ENCODE measurements around the gene RBPJL. TPM values are rescaled to one million over a fixed set of nuclear protein-coding genes. Genes with fewer than 3 reads are reported as not detected.

The RBPJL gene
- total and polyA plus RNA-seq, 7 donors, result 0.04 to 0.22 (median 0.04) TPM; not detected in 4

- intact Hi-C loops (cut with DNase I), result loop anchor here (5.0 to 10.0 kb wide), 2 partner anchors 197 to 249 kb away; no protein-coding TSS in a partner anchor
Observed at GRCh38 chr20:45294003-45294368, 12.7 kb upstream of the RBPJL start.

GRCh38 chr20:45294659-45295058 lies 12.0 kb upstream of the RBPJL start:
- WGBS, 3 donors, result 93 to 95% (median 94%) methylated on average over 1 of the region's 1 CpG
- H3K27me3 ChIP-seq (ENCODE audit: insufficient read depth in 3 of 3, low read length in 2 of 3), result peaks cover 0 to 31% (median 11%) of the 10 kb centered on the region in 3 donors
- peaks cover 8% of the 10 kb centered on the region for H3K4me1 ChIP-seq
- no peak overlapping the region for H3K4me3 ChIP-seq
- ATAC-seq (no peak), DNase-seq (no peak)
- TF ChIP-seq CTCF (IDR thresholded peaks at IDR 0.05), result no peak
- intact Hi-C loops (cut with DNase I), result loop anchor here (5.0 to 10.0 kb wide), 2 partner anchors 197 to 250 kb away; no protein-coding TSS in a partner anchor
- no peaks in the 10 kb centered on the region for H3K9me3 ChIP-seq
- H3K27ac ChIP-seq, result no peak overlapping the region
- H3K36me3 ChIP-seq (ENCODE audit: insufficient read depth in 1 of 2, low read depth in 1 of 2), result no peaks in the 10 kb centered on the region

More at GRCh38 chr20:45294003-45294368, 12.7 kb upstream of the RBPJL start:
- Histone ChIP-seq H3K36me3 (ENCODE audit: insufficient read depth in 1 of 2, low read depth in 1 of 2) (no peaks in the 10 kb centered on the region), H3K9me3 (no peaks in the 10 kb centered on the region), H3K4me3 (peak overlapping the region; percentile 62), H3K4me1 (peaks cover 8% of the 10 kb centered on the region), H3K27me3 (ENCODE audit: insufficient read depth in 3 of 3, low read length in 2 of 3) (peaks cover 0 to 31% (median 11%) of the 10 kb centered on the region in 3 donors), H3K27ac (no peak overlapping the region)
- WGBS, 3 donors, result 58 to 66% (median 61%) methylated on average over 5 of the region's 5 CpGs
- TF ChIP-seq CTCF (IDR thresholded peaks at IDR 0.05), result no peak
- no peak for ATAC-seq
- DNase-seq, result no peak

GRCh38 chr20:45297786-45298497 lies 8.7 kb upstream of the RBPJL start:
- DNase-seq (no peak), ATAC-seq (no peak)
- Histone ChIP-seq H3K36me3 (ENCODE audit: insufficient read depth in 1 of 2, low read depth in 1 of 2) (no peaks in the 10 kb centered on the region), H3K4me1 (peaks cover 6% of the 10 kb centered on the region), H3K27me3 (ENCODE audit: insufficient read depth in 3 of 3, low read length in 2 of 3) (peaks cover 0 to 32% (median 10%) of the 10 kb centered on the region in 3 donors), H3K27ac (no peak overlapping the region), H3K4me3 (no peak overlapping the region), H3K9me3 (no peaks in the 10 kb centered on the region)
- WGBS, 3 donors, result 89 to 91% (median 91%) methylated on average over 46 to 52 of the region's 52 CpGs
- no peak for TF ChIP-seq CTCF (IDR thresholded peaks at IDR 0.05)
- intact Hi-C loops (cut with DNase I), result loop anchor here in 1 of 2 donors (10.0 kb wide), 1 partner anchor 253 kb away; no protein-coding TSS in a partner anchor

GRCh38 chr20:45299786-45300185 lies 6.9 kb upstream of the RBPJL start:
- Histone ChIP-seq H3K36me3 (ENCODE audit: insufficient read depth in 1 of 2, low read depth in 1 of 2) (no peaks in the 10 kb centered on the region), H3K9me3 (no peaks in the 10 kb centered on the region), H3K4me3 (no peak overlapping the region), H3K27me3 (ENCODE audit: insufficient read depth in 3 of 3, low read length in 2 of 3) (peaks cover 0 to 28% (median 0%) of the 10 kb centered on the region in 3 donors), H3K4me1 (no peaks in the 10 kb centered on the region), H3K27ac (no peak overlapping the region)
- TF ChIP-seq CTCF (IDR thresholded peaks at IDR 0.05), result no peak
- no peak for DNase-seq
- ATAC-seq, result no peak
- intact Hi-C loops (cut with DNase I), result loop anchor here in 1 of 2 donors (10.0 kb wide), 2 partner anchors 255 to 285 kb away; no protein-coding TSS in a partner anchor
- WGBS, 3 donors, result 84 to 97% (median 93%) methylated on average over 5 to 6 of the region's 6 CpGs
